ENCODE data around the gene PPM1B. TPM values are rescaled to one million over a fixed set of nuclear protein-coding genes. Genes with fewer than 3 reads are reported as not detected.

PPM1B gene
- total and polyA plus RNA-seq, 2 experiments from 2014 or later, result 112 to 134 TPM

DNA sequence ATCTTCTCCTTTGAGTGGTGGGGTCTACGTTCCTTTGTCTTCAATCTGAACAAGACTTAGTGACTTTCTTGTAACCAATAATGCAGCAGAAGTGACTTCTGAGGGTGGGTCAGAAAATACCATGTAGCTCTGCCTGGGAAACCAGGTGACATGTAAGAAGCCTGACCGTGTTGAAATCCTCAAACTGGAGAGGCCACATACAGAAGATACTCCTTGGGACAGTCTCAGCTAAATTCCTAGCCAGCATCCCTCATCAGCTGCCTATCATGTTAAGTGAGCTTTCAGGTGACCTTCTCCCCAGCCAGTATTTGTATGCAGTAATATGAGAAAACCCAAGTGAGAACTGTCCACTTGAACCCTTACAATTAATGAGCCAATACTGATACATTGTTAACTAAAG is 27.0 kb downstream of the PPM1B start (continued):
- TF ChIP-seq, protein P1, sequence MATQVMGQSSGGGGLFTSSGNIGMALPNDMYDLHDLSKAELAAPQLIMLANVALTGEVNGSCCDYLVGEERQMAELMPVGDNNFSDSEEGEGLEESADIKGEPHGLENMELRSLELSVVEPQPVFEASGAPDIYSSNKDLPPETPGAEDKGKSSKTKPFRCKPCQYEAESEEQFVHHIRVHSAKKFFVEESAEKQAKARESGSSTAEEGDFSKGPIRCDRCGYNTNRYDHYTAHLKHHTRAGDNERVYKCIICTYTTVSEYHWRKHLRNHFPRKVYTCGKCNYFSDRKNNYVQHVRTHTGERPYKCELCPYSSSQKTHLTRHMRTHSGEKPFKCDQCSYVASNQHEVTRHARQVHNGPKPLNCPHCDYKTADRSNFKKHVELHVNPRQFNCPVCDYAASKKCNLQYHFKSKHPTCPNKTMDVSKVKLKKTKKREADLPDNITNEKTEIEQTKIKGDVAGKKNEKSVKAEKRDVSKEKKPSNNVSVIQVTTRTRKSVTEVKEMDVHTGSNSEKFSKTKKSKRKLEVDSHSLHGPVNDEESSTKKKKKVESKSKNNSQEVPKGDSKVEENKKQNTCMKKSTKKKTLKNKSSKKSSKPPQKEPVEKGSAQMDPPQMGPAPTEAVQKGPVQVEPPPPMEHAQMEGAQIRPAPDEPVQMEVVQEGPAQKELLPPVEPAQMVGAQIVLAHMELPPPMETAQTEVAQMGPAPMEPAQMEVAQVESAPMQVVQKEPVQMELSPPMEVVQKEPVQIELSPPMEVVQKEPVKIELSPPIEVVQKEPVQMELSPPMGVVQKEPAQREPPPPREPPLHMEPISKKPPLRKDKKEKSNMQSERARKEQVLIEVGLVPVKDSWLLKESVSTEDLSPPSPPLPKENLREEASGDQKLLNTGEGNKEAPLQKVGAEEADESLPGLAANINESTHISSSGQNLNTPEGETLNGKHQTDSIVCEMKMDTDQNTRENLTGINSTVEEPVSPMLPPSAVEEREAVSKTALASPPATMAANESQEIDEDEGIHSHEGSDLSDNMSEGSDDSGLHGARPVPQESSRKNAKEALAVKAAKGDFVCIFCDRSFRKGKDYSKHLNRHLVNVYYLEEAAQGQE (IDR thresholded peaks at IDR 0.05; ENCODE audit: unreplicated experiment), result no peak
- no peak for TF ChIP-seq CREB1 (CRISPR knock-in tag; IDR thresholded peaks at IDR 0.05; ENCODE audit: low read depth)
- TF ChIP-seq, protein P2, sequence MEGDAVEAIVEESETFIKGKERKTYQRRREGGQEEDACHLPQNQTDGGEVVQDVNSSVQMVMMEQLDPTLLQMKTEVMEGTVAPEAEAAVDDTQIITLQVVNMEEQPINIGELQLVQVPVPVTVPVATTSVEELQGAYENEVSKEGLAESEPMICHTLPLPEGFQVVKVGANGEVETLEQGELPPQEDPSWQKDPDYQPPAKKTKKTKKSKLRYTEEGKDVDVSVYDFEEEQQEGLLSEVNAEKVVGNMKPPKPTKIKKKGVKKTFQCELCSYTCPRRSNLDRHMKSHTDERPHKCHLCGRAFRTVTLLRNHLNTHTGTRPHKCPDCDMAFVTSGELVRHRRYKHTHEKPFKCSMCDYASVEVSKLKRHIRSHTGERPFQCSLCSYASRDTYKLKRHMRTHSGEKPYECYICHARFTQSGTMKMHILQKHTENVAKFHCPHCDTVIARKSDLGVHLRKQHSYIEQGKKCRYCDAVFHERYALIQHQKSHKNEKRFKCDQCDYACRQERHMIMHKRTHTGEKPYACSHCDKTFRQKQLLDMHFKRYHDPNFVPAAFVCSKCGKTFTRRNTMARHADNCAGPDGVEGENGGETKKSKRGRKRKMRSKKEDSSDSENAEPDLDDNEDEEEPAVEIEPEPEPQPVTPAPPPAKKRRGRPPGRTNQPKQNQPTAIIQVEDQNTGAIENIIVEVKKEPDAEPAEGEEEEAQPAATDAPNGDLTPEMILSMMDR (conservative IDR thresholded peaks at IDR 0.05; ENCODE audit: low read depth in 2 of 2), result no peak

DNA sequence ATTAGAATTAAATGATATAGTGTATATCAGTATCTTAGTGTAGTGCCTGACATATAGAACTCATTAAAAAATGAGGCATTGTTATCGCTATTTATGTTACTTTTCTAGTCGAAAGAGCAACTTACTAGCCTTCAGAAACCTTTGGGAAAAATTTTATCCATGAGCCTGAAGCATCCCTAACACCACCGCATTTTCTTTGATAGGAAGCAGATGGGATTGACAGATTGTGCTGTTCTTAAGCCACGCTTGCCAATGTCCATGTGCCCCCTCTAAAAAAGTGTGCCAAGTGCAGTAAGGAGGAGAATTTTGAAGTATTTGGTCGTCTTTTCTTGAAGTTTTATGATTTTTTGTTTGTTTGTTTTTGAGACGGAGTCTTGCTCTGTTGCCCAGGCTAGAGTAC is 29.1 kb downstream of the PPM1B start:
- no peaks in the 10 kb centered on the region; the same call in 2 of the 3 replicates for H3K9me3 Mint-ChIP-seq
- H3K79me2 ChIP-seq (replicated peaks; ENCODE audit: insufficient read depth), result peaks cover 100% of the 10 kb centered on the region
- peaks cover 71% of the 10 kb centered on the region for H4K20me1 ChIP-seq (replicated peaks; ENCODE audit: insufficient read depth)
- no peak overlapping the region for H3K4me3 Mint-ChIP-seq
- H3K36me3 ChIP-seq (ENCODE audit: insufficient read depth), result no peaks in the 10 kb centered on the region
- peaks cover 35% of the 10 kb centered on the region for H3K4me1 Mint-ChIP-seq
- peaks cover 3% of the 10 kb centered on the region for H3K27me3 Mint-ChIP-seq (ENCODE audit: insufficient read depth, low read depth, poor library complexity)
- peaks cover 37% of the 10 kb centered on the region for H3K36me3 Mint-ChIP-seq (ENCODE audit: low read depth)
- no peaks in the 10 kb centered on the region; the same call in 1 of the 2 replicates for H3F3A ChIP-seq (replicated peaks; ENCODE audit: low read depth)
- no peaks in the 10 kb centered on the region for H3K9me2 ChIP-seq (ENCODE audit: insufficient read depth)
- no peak for DNase-seq (ENCODE audit: low spot score)
- H3K27ac Mint-ChIP-seq, result no peak overlapping the region
- ATAC-seq, result no peak
- 0 out of 2 replicates have a peak overlapping the region, but pooled peaks have one; percentile 11 for H3K27ac ChIP-seq (ENCODE audit: low read depth)
- H3K4me3 ChIP-seq, result no peak overlapping the region
- no peak overlapping the region for H2AFZ ChIP-seq
- no peaks in the 10 kb centered on the region for H3K27me3 ChIP-seq (ENCODE audit: insufficient read depth)
- H3K4me2 ChIP-seq, result no peak overlapping the region
- peaks cover 36% of the 10 kb centered on the region for H3K4me1 ChIP-seq (ENCODE audit: insufficient read depth)
- TF ChIP-seq CREB1 (CRISPR knock-in tag; IDR thresholded peaks at IDR 0.05; ENCODE audit: low read depth) (no peak), NANOG (IDR thresholded peaks at IDR 0.05; ENCODE audit: borderline replicate concordance) (no peak), EZH2phosphoT487 (IDR thresholded peaks at IDR 0.05; ENCODE audit: unreplicated experiment) (no peak), STAT1 (IDR thresholded peaks at IDR 0.05; ENCODE audit: unreplicated experiment) (no peak), JUNB (IDR thresholded peaks at IDR 0.05; ENCODE audit: unreplicated experiment) (no peak), ZNF114 (CRISPR knock-in tag; IDR thresholded peaks at IDR 0.05) (no peak)
- TF ChIP-seq, protein P2 (conservative IDR thresholded peaks at IDR 0.05; ENCODE audit: low read depth in 2 of 2), result no peak
- TF ChIP-seq, protein P3, sequence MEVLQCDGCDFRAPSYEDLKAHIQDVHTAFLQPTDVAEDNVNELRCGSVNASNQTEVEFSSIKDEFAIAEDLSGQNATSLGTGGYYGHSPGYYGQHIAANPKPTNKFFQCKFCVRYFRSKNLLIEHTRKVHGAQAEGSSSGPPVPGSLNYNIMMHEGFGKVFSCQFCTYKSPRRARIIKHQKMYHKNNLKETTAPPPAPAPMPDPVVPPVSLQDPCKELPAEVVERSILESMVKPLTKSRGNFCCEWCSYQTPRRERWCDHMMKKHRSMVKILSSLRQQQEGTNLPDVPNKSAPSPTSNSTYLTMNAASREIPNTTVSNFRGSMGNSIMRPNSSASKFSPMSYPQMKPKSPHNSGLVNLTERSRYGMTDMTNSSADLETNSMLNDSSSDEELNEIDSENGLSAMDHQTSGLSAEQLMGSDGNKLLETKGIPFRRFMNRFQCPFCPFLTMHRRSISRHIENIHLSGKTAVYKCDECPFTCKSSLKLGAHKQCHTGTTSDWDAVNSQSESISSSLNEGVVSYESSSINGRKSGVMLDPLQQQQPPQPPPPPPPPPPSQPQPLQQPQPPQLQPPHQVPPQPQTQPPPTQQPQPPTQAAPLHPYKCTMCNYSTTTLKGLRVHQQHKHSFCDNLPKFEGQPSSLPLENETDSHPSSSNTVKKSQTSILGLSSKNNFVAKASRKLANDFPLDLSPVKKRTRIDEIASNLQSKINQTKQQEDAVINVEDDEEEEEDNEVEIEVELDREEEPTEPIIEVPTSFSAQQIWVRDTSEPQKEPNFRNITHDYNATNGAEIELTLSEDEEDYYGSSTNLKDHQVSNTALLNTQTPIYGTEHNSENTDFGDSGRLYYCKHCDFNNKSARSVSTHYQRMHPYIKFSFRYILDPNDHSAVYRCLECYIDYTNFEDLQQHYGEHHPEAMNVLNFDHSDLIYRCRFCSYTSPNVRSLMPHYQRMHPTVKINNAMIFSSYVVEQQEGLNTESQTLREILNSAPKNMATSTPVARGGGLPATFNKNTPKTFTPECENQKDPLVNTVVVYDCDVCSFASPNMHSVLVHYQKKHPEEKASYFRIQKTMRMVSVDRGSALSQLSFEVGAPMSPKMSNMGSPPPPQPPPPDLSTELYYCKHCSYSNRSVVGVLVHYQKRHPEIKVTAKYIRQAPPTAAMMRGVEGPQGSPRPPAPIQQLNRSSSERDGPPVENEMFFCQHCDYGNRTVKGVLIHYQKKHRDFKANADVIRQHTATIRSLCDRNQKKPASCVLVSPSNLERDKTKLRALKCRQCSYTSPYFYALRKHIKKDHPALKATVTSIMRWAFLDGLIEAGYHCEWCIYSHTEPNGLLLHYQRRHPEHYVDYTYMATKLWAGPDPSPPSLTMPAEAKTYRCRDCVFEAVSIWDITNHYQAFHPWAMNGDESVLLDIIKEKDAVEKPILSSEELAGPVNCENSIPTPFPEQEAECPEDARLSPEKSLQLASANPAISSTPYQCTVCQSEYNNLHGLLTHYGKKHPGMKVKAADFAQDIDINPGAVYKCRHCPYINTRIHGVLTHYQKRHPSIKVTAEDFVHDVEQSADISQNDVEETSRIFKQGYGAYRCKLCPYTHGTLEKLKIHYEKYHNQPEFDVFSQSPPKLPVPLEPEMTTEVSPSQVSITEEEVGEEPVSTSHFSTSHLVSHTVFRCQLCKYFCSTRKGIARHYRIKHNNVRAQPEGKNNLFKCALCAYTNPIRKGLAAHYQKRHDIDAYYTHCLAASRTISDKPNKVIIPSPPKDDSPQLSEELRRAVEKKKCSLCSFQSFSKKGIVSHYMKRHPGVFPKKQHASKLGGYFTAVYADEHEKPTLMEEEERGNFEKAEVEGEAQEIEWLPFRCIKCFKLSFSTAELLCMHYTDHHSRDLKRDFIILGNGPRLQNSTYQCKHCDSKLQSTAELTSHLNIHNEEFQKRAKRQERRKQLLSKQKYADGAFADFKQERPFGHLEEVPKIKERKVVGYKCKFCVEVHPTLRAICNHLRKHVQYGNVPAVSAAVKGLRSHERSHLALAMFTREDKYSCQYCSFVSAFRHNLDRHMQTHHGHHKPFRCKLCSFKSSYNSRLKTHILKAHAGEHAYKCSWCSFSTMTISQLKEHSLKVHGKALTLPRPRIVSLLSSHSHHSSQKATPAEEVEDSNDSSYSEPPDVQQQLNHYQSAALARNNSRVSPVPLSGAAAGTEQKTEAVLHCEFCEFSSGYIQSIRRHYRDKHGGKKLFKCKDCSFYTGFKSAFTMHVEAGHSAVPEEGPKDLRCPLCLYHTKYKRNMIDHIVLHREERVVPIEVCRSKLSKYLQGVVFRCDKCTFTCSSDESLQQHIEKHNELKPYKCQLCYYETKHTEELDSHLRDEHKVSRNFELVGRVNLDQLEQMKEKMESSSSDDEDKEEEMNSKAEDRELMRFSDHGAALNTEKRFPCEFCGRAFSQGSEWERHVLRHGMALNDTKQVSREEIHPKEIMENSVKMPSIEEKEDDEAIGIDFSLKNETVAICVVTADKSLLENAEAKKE (CRISPR knock-in tag; IDR thresholded peaks at IDR 0.05), result no peak
- TF ChIP-seq, protein P4, sequence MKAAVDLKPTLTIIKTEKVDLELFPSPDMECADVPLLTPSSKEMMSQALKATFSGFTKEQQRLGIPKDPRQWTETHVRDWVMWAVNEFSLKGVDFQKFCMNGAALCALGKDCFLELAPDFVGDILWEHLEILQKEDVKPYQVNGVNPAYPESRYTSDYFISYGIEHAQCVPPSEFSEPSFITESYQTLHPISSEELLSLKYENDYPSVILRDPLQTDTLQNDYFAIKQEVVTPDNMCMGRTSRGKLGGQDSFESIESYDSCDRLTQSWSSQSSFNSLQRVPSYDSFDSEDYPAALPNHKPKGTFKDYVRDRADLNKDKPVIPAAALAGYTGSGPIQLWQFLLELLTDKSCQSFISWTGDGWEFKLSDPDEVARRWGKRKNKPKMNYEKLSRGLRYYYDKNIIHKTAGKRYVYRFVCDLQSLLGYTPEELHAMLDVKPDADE (IDR thresholded peaks at IDR 0.05), result no peak

Measured in GM23338 (cell line).